GM21360 (cell line): ENCODE results near the gene ITPR1.
A peak's percentile ranks its signal among the peaks of the same experiment; 100 is the strongest.
"Not testable (repeated sequence)": the region's sequence is repeated elsewhere in the genome, so short reads cannot be mapped to it uniquely, and the experiment has no call there.

Experiments
- ATAC-seq: cut with Tn5 transposase; IDR thresholded peaks from one replicate; pipeline ENCODE4 v1.9.1; 2021; ENCODE audit warnings: mild to moderate bottlenecking, moderate library complexity; ENCODE audit not compliant: unreplicated experiment

ITPR1 gene

GRCh38 chr3:4493014-4493940 lies at the start of gene ITPR1:
Gene ITPR1, plus strand, starts transcription at chr3:4493348. Its CDS starts 23,144 bp downstream, at chr3:4516492.
- ATAC-seq: peak; percentile 94

DNA sequence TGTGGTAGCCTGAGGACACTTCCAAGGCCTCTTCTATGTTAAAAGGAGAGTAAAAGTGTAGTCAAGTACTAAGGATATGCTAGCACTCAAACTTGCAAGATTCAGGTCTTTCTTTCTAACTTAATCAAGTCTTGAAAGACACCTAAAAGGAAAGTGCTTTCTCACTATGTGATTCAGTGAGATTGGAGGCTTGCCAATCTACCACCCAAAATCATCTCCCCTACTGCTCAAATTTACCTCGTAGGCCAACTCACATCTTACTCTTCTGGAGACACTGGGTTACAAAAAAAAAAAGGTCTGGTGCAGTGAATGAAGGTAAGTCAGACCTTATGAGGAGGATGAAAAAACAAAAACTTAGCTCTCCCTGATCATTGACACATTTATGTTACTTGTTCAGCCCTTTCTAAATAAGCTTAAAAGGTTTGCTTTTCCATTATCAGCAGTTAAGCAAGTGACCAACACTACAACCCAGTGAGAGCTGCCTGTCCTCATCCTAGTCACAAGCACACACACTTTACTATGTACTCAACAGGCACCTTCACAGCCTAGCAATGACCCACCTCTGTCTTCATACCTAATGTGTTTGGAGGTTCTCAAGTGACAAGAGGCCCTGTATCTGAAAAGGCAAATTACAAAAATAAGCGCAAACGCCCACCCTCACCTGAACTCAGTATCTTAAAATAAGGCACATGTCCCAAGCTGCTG lies 45.7 kb upstream of the ITPR1 start:
- ATAC-seq: no peak

DNA sequence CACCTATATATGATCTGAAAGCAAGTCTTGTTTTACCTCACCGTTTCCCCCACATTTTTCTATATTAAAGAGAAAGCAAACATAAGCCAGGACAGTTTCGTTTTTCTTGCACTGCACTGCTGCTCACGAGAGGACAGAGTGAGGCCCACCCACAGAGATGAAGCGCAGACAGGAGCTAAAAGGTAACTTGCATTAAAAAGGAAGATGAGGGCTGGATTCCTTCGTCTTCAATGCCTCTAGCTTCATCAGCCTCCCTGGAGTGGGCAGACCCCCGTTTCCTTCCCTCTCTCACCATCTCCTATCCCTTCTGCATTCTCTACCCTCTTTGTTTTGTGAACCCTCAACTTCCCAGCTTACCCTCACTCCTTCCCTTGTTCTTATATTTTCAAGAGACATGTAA lies 45.0 kb upstream of the ITPR1 start:
- ATAC-seq: no peak

- no peak for ATAC-seq
Measured at GRCh38 chr3:4449043-4449805, 43.9 kb upstream of the ITPR1 start.

GRCh38 chr3:4454142-4454541 lies 39.0 kb upstream of the ITPR1 start:
- ATAC-seq: no peak

DNA sequence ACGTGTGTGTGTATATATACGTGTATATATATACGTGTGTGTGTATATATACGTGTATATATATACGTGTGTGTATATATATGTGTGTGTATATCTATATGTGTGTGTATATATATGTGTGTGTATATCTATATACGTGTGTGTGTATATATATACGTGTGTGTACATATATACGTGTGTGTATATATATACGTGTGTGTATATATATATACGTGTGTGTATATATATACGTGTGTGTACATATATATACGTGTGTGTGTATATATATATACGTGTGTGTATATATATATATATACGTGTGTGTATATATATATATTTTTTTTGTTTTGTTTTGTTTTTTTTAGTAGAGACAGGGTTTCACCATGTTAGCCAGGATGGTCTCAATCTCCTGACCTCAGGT lies 36.4 kb upstream of the ITPR1 start:
- ATAC-seq: not testable (repeated sequence)

DNA sequence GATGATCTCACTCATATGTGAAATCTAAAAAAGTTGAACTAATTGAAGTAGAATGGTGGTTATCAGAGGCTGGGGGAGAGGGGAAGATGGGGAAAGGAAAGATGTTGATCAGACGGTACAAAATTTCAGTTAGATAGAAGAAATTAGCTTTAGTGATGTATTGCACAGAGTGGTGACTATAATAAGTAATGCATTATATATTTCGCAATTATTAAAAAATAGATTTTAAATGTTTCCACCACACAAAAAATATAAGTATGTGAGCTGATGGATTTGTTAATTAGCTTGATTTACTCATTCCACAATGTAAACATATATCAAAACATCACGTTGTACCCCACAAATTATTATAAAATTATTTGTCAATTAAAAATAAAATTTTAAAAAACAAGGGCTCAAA lies 34.2 kb upstream of the ITPR1 start:
- ATAC-seq: no peak

DNA sequence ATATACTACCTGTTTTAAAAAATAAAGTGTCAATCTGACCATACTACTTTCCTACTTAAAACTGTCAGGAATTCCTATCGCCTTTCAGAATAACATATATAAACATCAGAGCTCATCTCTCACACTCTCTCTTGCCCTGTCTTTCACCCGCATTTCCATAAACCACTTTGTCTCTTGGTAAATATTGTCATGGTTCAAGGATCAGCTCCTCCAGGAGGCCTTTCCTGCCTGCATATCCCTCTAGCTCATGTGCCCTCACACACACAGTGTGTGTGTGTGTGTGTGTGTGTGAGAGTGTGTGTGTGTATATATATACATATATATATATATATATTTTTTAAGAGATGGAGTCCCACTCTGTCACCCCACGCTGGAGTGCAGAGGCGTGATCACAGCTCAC lies 32.8 kb upstream of the ITPR1 start:
- no peak for ATAC-seq

GRCh38 chr3:4461468-4462090 lies 31.6 kb upstream of the ITPR1 start:
- no peak for ATAC-seq

- no peak for ATAC-seq
Measured at GRCh38 chr3:4462369-4463040, 30.6 kb upstream of the ITPR1 start.

GRCh38 chr3:4464576-4464975 lies 28.6 kb upstream of the ITPR1 start:
- ATAC-seq: no peak

- ATAC-seq: peak; percentile 99
Measured at GRCh38 chr3:4466741-4467521, 26.2 kb upstream of the ITPR1 start, which contains the start of gene SUMF1. Gene SUMF1, minus strand, starts transcription at chr3:4467269. Its CDS starts 24 bp downstream, at chr3:4467245.

- ATAC-seq: no peak
Measured at GRCh38 chr3:4467522-4467867, 25.7 kb upstream of the ITPR1 start.

DNA sequence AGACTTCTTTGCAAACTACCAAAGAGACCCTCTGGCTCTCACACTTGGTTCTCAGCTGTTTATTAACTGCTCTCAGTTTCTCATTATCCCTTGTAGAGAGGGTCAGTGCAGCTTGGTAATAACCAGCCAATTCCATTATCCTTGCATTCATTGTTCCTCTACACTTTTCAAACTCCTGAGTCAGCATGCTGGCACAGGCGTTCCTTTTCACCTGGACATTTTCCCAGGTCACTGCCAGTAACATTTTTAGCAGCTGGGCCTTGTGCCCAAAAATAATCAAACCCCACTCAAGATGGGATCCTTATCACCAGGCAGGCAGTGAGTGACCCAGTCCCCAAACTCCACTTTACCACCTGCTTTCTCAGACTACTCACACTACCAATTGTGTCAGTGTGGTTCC lies 21.2 kb upstream of the ITPR1 start:
- ATAC-seq: no peak

DNA sequence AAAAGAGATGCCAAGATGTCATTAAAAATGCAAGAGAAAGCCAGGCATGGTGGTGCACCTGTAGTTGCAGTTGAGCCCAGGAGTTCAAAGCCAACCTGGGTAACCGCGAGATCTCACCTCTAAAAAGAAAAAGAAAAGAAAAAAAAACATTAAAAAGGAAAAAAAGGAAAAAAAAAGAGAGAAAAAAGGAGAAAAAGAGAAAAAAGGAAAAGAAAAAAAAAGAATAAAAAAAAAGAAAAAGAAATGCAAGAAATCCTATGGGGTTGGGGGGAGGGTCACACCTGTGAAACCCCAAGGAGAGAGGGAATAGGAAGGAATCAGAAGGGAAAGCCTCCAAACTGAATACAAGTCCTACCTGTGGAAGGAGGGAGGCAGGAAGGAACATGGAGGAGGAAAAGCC lies 20.8 kb upstream of the ITPR1 start:
- ATAC-seq: no peak

GRCh38 chr3:4472766-4473165 lies 20.4 kb upstream of the ITPR1 start:
- no peak for ATAC-seq

DNA sequence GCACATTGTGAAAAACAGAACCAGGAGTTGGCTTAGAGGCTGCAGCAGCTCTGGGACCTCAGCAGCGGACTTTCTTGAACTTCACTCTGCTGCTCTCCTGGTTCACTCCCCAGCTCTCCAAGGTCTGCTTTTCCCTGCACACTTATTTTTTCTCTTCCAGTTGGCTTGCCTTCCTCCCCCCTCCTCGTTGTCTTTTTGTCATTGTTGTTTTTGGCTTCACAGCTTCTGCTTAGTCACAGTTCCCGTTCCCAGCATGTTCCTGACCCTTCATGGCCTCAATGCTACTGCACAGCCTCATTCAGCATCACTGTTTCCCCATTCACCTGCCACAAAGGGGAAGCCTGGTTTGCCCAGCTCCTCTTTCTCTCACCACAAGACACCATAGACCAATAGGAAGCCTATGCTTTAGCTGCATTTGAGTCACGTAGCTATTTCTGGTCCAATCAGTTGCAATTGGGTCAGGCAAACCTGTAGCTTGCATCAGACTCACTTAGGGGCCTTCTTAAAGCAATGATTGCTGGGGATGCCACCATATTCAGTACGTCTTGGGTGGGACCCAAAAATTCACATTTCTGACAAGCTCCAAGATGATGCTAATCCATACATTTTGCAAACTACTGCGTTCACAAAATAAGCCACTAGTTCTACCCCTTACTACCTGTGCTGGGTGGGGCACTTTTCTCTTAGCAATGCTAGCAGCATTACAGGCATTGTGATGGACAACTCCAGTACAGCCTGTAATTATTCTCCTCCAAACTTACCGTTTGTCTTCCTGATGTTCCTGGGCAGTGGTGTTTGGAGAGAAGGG lies 18.3 kb upstream of the ITPR1 start:
- ATAC-seq: peak; percentile 59

DNA sequence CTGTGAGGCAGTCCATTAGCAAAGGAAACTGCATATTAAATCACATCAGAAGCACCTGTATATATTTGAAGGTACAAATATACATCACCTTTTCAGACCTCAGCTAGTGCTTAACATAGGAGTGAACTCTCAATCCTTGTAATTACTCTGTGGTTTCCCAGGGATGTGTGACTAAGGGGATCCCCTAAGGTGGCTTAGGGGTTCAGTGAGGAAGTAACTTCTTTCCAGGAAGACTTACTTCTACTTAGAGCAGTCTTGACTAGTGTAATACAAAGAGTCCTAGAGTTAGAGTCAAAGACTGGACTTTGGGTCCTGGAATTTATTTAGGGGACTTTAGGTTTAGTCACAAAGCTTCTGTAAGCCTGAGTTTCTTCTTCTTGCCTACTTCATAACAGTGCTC lies 17.3 kb upstream of the ITPR1 start:
- ATAC-seq: no peak

- no peak for ATAC-seq
Measured at GRCh38 chr3:4476496-4476895, 16.7 kb upstream of the ITPR1 start.
